OCI-LY1 (cell line): Measurements from ENCODE around the gene UVSSA.

Source experiments
- H2AFZ ChIP-seq: fragments of 200-600 bp; sonication (generic), shearing (Covaris generic); 2 replicates; pipeline ENCODE4 v1.6.0; 2014; ENCODE audit warnings: antibody characterized with exemption, mild to moderate bottlenecking, low read length
- H3F3A ChIP-seq: fragments of 200-600 bp; sonication (generic), shearing (Covaris generic); 2 replicates; pipeline ENCODE4 v1.6.0; 2014; ENCODE audit warnings: mild to moderate bottlenecking, antibody characterized with exemption, low read length, moderate library complexity; ENCODE audit not compliant: insufficient read depth
- H3K27ac ChIP-seq: fragments of 200-600 bp; sonication (generic); 2 replicates; pipeline ENCODE4 v1.5.1; 2014; ENCODE audit warnings: low read length, mixed run types, mild to moderate bottlenecking, low read depth; ENCODE audit not compliant: poor library complexity, severe bottlenecking
- H3K27me3 ChIP-seq: fragments of 200-600 bp; sonication (generic); 2 replicates; pipeline ENCODE4 v1.6.0; 2014; ENCODE audit warnings: antibody characterized with exemption, mild to moderate bottlenecking, low read length, moderate library complexity; ENCODE audit not compliant: insufficient read depth
- H3K36me3 ChIP-seq: fragments of 200-600 bp; sonication (generic); 2 replicates; pipeline ENCODE4 v1.6.1; 2014; ENCODE audit warnings: mild to moderate bottlenecking, antibody characterized with exemption, low read length, moderate library complexity, mixed read lengths; ENCODE audit not compliant: insufficient read depth
- H3K4me1 ChIP-seq: fragments of 200-600 bp; sonication (generic); 2 replicates; pipeline ENCODE4 v1.5.1; 2014; ENCODE audit warnings: mild to moderate bottlenecking, low read length, moderate library complexity; ENCODE audit not compliant: insufficient read depth, severe bottlenecking
- H3K4me2 ChIP-seq: fragments of 200-600 bp; sonication (generic), shearing (Covaris generic); 2 replicates; pipeline ENCODE4 v1.6.1; 2014; ENCODE audit warnings: low read length
- H3K4me3 ChIP-seq: fragments of 200-600 bp; sonication (generic); 2 replicates; pipeline ENCODE4 v1.5.1; 2014; ENCODE audit warnings: low read length, low read depth, mild to moderate bottlenecking, mixed read lengths; ENCODE audit not compliant: poor library complexity, severe bottlenecking
- H3K79me2 ChIP-seq: fragments of 200-600 bp; shearing (Covaris generic); 2 replicates; pipeline ENCODE4 v1.6.1; 2016; ENCODE audit warnings: mixed run types, low read length, mixed read lengths; ENCODE audit not compliant: insufficient read depth
- H3K9ac ChIP-seq: fragments of 200-600 bp; sonication (generic), shearing (Covaris generic); 2 replicates; pipeline ENCODE4 v1.6.1; 2014; ENCODE audit warnings: mild to moderate bottlenecking, low read length, mixed read lengths
- H3K9me2 ChIP-seq: fragments of 200-600 bp; sonication (generic), shearing (Covaris generic); 2 replicates; pipeline ENCODE4 v1.6.1; 2014; ENCODE audit warnings: low read depth, mild to moderate bottlenecking, low read length, mixed read lengths
- H3K9me3 ChIP-seq: fragments of 200-600 bp; shearing (Covaris generic); 2 replicates; pipeline ENCODE4 v1.6.1; 2014; ENCODE audit warnings: low read length, mixed read lengths
- H4K20me1 ChIP-seq: fragments of 200-600 bp; sonication (generic), shearing (Covaris generic); 2 replicates; pipeline ENCODE4 v1.6.0; 2016; ENCODE audit warnings: mild to moderate bottlenecking, low read length; ENCODE audit not compliant: insufficient read depth
- CTCF ChIP-seq: fragments of 200-600 bp; sonication (generic), shearing (Covaris generic); IDR thresholded peaks from 2 replicates; pipeline ENCODE4 v1.5.1; 2017; ENCODE audit warnings: mild to moderate bottlenecking, antibody characterized with exemption, low read length, moderate library complexity, mixed read lengths
- EZH2 ChIP-seq: fragments of 200-600 bp; sonication (generic), shearing (Covaris generic); IDR thresholded peaks from 2 replicates; pipeline ENCODE4 v1.8.0; 2017; ENCODE audit warnings: borderline replicate concordance, mixed run types, mild to moderate bottlenecking, antibody characterized with exemption, low read length, moderate library complexity, mixed read lengths

The UVSSA gene

GRCh38 chr4:1351854-1352566 lies 5.0 kb downstream of the UVSSA start:
- Histone ChIP-seq H3K4me1 (peaks cover 18% of the 10 kb centered on the region), H3K9ac (peak overlapping the region; percentile 53; the same call in 1 of the 2 replicates)

GRCh38 chr4:1352567-1352900 lies 5.5 kb downstream of the UVSSA start:
- Histone ChIP-seq H3K4me1 (peaks cover 18% of the 10 kb centered on the region), H3K27me3 (no peaks in the 10 kb centered on the region), H2AFZ (no peak overlapping the region), H3K9ac (no peak overlapping the region), H3K9me2 (no peaks in the 10 kb centered on the region), H3F3A (no peaks in the 10 kb centered on the region), H3K79me2 (no peaks in the 10 kb centered on the region), H3K27ac (no peak overlapping the region), H3K9me3 (no peaks in the 10 kb centered on the region), H3K4me2 (no peak overlapping the region), H3K36me3 (0 out of 2 replicates have a peak, but pooled peaks cover 4% of the 10 kb centered on the region), H4K20me1 (no peaks in the 10 kb centered on the region), H3K4me3 (no peak overlapping the region)
- TF ChIP-seq CTCF (no peak), EZH2 (no peak)

More at GRCh38 chr4:1351854-1352566, 5.0 kb downstream of the UVSSA start:
- Histone ChIP-seq H3K4me3 (no peak overlapping the region), H2AFZ (no peak overlapping the region), H3K27me3 (no peaks in the 10 kb centered on the region), H3K9me3 (no peaks in the 10 kb centered on the region), H4K20me1 (no peaks in the 10 kb centered on the region), H3F3A (no peaks in the 10 kb centered on the region), H3K79me2 (no peaks in the 10 kb centered on the region), H3K36me3 (0 out of 2 replicates have a peak, but pooled peaks cover 4% of the 10 kb centered on the region), H3K9me2 (no peaks in the 10 kb centered on the region), H3K27ac (no peak overlapping the region), H3K4me2 (no peak overlapping the region)
- TF ChIP-seq EZH2 (no peak), CTCF (peak; percentile 69)

DNA sequence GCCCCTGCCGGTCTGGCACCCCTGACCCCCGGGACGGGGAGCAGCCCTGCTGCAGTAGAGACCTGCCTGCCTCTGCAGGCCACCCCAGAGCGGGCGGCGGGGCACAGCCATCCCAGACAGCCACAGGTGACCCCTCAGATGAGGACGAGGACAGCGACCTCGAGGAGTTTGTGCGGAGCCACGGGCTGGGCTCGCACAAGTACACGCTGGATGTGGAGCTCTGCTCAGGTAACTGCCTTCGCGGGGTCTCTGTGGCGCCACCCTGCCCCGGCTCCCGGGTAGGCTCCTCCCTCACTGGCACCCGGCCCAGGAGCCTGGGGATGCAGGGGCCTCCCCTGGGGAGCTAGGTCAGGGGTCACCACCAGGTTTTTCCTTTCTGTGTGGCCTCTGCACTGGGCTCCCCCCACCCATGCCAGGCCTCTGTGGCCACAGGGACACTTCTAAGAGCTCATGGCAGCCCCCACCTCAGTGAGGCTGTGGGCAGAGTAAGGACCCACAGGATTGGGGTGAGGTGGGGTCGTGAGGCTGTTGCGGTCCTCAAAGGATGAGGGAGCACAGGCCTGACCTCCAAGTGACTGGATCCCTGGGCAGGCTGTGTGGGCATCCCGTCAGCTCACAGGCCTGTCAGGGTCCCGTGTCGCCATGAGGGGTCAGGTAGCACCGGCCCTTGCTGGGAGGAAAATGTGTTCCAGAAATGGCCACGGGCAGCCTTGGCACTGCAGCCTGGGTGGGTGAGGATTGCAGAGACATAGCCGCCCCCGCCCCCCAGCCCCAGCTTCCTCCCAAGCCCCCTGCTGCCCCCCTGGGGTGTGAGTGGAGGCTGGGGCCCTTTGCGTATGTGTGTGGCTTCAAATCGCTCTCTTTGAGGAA lies 6.4 kb downstream of the UVSSA start:
- Histone ChIP-seq H3K9me2 (no peaks in the 10 kb centered on the region), H3F3A (no peaks in the 10 kb centered on the region), H3K79me2 (no peaks in the 10 kb centered on the region), H3K4me3 (no peak overlapping the region), H2AFZ (no peak overlapping the region), H3K4me2 (no peak overlapping the region), H3K27me3 (no peaks in the 10 kb centered on the region), H3K27ac (no peak overlapping the region), H4K20me1 (no peaks in the 10 kb centered on the region), H3K4me1 (peaks cover 9% of the 10 kb centered on the region), H3K36me3 (0 out of 2 replicates have a peak, but pooled peaks cover 4% of the 10 kb centered on the region), H3K9me3 (no peaks in the 10 kb centered on the region), H3K9ac (no peak overlapping the region)
- no peak for TF ChIP-seq CTCF
- TF ChIP-seq EZH2, result no peak
